IMR-90 (cell line): ENCODE data around the gene PLXNC1. TPM values are rescaled to one million over a fixed set of nuclear protein-coding genes. Genes with fewer than 3 reads are reported as not detected.

Experiments
- ATAC-seq: fragments of 200-7000 bp; cut with Tn5 transposase; 2 replicates; pipeline ENCODE4 v1.9.1; 2020; ENCODE audit warnings: low read depth, mild to moderate bottlenecking, moderate library complexity
- BruUV-seq: library from RNA; stranded (reverse); fragments of 400-500 nt; replicated peaks from 2 replicates; lab custom pipeline; 2021; lab: Mats Ljungman, UMichigan
- CTCF ChIA-PET: fragments of 300-600 bp; formaldehyde crosslinking; extraction: SDS; loops from one replicate; lab custom pipeline; 2021; ENCODE audit warnings: antibody characterized with exemption; lab: Yijun Ruan, JAX
- POLR2A ChIA-PET: fragments of 300-600 bp; sonication (Branson Sonifier 250); formaldehyde crosslinking; loops from one replicate; lab custom pipeline; 2022; ENCODE audit warnings: antibody characterized with exemption; ENCODE audit not compliant: unreplicated experiment; lab: Charles Lee
- DNase-seq: peaks from one replicate; pipeline ENCODE4 v3.0.0; 2013
- H2AFZ ChIP-seq: replicated peaks from 2 replicates; pipeline ENCODE3; 2013; ENCODE audit warnings: low read length, mild to moderate bottlenecking; ENCODE audit not compliant: poor library complexity
- H2AK5ac ChIP-seq: 2 replicates; pipeline ENCODE4 v1.6.1; 2013; ENCODE audit warnings: low read depth, low read length, inconsistent platforms
- H2AK9ac ChIP-seq: replicated peaks from 2 replicates; pipeline ENCODE3; 2013; ENCODE audit warnings: mild to moderate bottlenecking, low read depth, low read length, moderate library complexity; ENCODE audit not compliant: poor library complexity
- H2BK120ac ChIP-seq: 2 replicates; pipeline ENCODE4 v1.6.1; 2013; ENCODE audit warnings: low read depth, low read length, inconsistent platforms
- H2BK15ac ChIP-seq: 3 replicates; pipeline ENCODE4 v1.6.1; 2013; ENCODE audit warnings: low read depth, low read length, inconsistent platforms
- H2BK20ac ChIP-seq: 2 replicates; pipeline ENCODE4 v1.6.1; 2013; ENCODE audit warnings: low read depth, mild to moderate bottlenecking, inconsistent platforms, low read length, moderate library complexity
- H2BK5ac ChIP-seq: 2 replicates; pipeline ENCODE4 v1.6.1; 2013; ENCODE audit warnings: mild to moderate bottlenecking, low read depth, low read length, inconsistent platforms; ENCODE audit not compliant: poor library complexity, severe bottlenecking
- H3K14ac ChIP-seq: replicated peaks from 2 replicates; pipeline ENCODE4 v1.6.1; 2013; ENCODE audit warnings: low read depth, low read length, inconsistent platforms
- H3K18ac ChIP-seq: 2 replicates; pipeline ENCODE4 v1.6.1; 2013; ENCODE audit warnings: low read depth, low read length, control low read depth
- H3K23ac ChIP-seq: 2 replicates; pipeline ENCODE4 v1.6.1; 2013; ENCODE audit warnings: low read depth, low read length, inconsistent platforms
- H3K27ac ChIP-seq: 2 replicates; pipeline ENCODE4 v1.5.1; 2013; ENCODE audit warnings: mild to moderate bottlenecking, control low read depth, low read length; ENCODE audit not compliant: insufficient read depth
- H3K27me3 ChIP-seq: 2 replicates; pipeline ENCODE4 v1.6.1; 2013; ENCODE audit warnings: low read length; ENCODE audit not compliant: control insufficient read depth, insufficient read depth
- H3K36me3 ChIP-seq: 2 replicates; pipeline ENCODE4 v1.6.1; 2013; ENCODE audit warnings: low read length, mixed read lengths; ENCODE audit not compliant: control insufficient read depth, insufficient read depth
- H3K4ac ChIP-seq: 2 replicates; pipeline ENCODE4 v1.6.1; 2013; ENCODE audit warnings: low read depth, low read length, inconsistent platforms
- H3K4me1 ChIP-seq: 2 replicates; pipeline ENCODE4 v1.6.1; 2013; ENCODE audit warnings: low read length, mixed read lengths; ENCODE audit not compliant: control insufficient read depth, insufficient read depth
- H3K4me2 ChIP-seq: 2 replicates; pipeline ENCODE4 v1.6.1; 2013; ENCODE audit warnings: low read depth, mild to moderate bottlenecking, control low read depth, low read length, moderate library complexity
- H3K4me3 ChIP-seq: 2 replicates; pipeline ENCODE4 v1.5.1; 2013; ENCODE audit warnings: low read depth, mild to moderate bottlenecking, control low read depth, low read length, moderate library complexity; ENCODE audit not compliant: insufficient read depth
- H3K56ac ChIP-seq: 2 replicates; pipeline ENCODE4 v1.6.1; 2013; ENCODE audit warnings: low read length, inconsistent platforms; ENCODE audit not compliant: insufficient read depth; ENCODE audit errors: extremely low read depth
- H3K79me1 ChIP-seq, 2 experiments: 2 replicates each; pipeline ENCODE4 v1.6.1; 2013; ENCODE audit warnings: low read length in 2 of 2, inconsistent platforms in 1 of 2, low read depth in 1 of 2
- H3K9ac ChIP-seq: 2 replicates; pipeline ENCODE4 v1.6.1; 2013; ENCODE audit warnings: low read depth, low read length, control low read depth
- H3K9me1 ChIP-seq: 2 replicates; pipeline ENCODE4 v1.6.1; 2013; ENCODE audit warnings: low read length, inconsistent platforms; ENCODE audit not compliant: insufficient read depth
- H3K9me3 ChIP-seq: 2 replicates; pipeline ENCODE4 v1.6.1; 2013; ENCODE audit warnings: low read length; ENCODE audit not compliant: control insufficient read depth, insufficient read depth
- H4K20me1 ChIP-seq: 2 replicates; pipeline ENCODE4 v1.6.1; 2013; ENCODE audit warnings: low read length, inconsistent platforms; ENCODE audit not compliant: insufficient read depth
- H4K5ac ChIP-seq: 2 replicates; pipeline ENCODE4 v1.6.1; 2013; ENCODE audit warnings: mild to moderate bottlenecking, low read depth, low read length, control low read depth
- H4K8ac ChIP-seq, 2 experiments: 2 replicates each; pipeline ENCODE4 v1.6.1; 2013; ENCODE audit warnings: low read depth in 2 of 2, low read length in 2 of 2, control low read depth in 1 of 2, inconsistent platforms in 1 of 2
- H4K91ac ChIP-seq: 2 replicates; pipeline ENCODE4 v1.6.1; 2013; ENCODE audit warnings: low read depth, low read length, inconsistent platforms; ENCODE audit not compliant: insufficient read depth
- BHLHE40 ChIP-seq: fragments of 150-350 bp; IDR thresholded peaks from 2 replicates; pipeline ENCODE4 v1.6.1; 2016; ENCODE audit warnings: mild to moderate bottlenecking, low read depth, low read length
- CEBPB ChIP-seq: IDR thresholded peaks from 2 replicates; pipeline ENCODE4 v1.6.1; 2012; ENCODE audit warnings: low read depth, low read length, improper control_type of control experiment
- FOS ChIP-seq: fragments of 150-350 bp; IDR thresholded peaks from 2 replicates; pipeline ENCODE4 v1.6.1; 2016; ENCODE audit warnings: low read depth, low read length
- MAFK ChIP-seq: IDR thresholded peaks from 2 replicates; pipeline ENCODE4 v1.6.1; 2012; ENCODE audit warnings: low read depth, low read length, improper control_type of control experiment
- MXI1 ChIP-seq: IDR thresholded peaks from 2 replicates; pipeline ENCODE4 v1.6.1; 2012; ENCODE audit warnings: low read depth, mild to moderate bottlenecking, low read length, moderate library complexity, borderline replicate concordance
- RAD21 ChIP-seq: IDR thresholded peaks from 2 replicates; pipeline ENCODE4 v1.6.1; 2012; ENCODE audit warnings: low read length, improper control_type of control experiment
- WGBS, 2 experiments: methylation state at CpG; one replicate each; pipeline versions ENCODE4 v1.1.5 to v1.1.7; 2013; ENCODE audit warnings: missing lambda C conversion rate in 2 of 2; ENCODE audit not compliant: insufficient read length in 1 of 2; ENCODE audit errors: extremely low coverage in 2 of 2; 5-methylcytosine and 5-hydroxymethylcytosine counted together
- dilution Hi-C: fragments of 300-500 bp; cut with HindIII; formaldehyde crosslinking; loops from one replicate; pipeline ENCODE4 v1.14.3; 2018; ENCODE audit warnings: low sequenced_read_pairs; ENCODE audit not compliant: unreplicated experiment
- in situ Hi-C: fragments of 300-500 bp; cut with MboI; formaldehyde crosslinking; loops from 3 replicates; pipeline ENCODE4 v1.14.3; 2019; ENCODE audit warnings: low sequenced_read_pairs, inconsistent platforms, mixed read lengths
- intact Hi-C: fragments of 100-400 bp; cut with micrococcal nuclease; formaldehyde crosslinking; loops from 2 replicates; pipeline ENCODE4 v1.10.0; 2022
- polyA plus RNA-seq, 3 experiments: library from polyadenylated mRNA; depleted of rRNA; stranded (reverse); fragments of >200 nt; gene quantifications; 2 replicates each; pipeline ENCODE4 v1.2.3, GENCODE V29; 2012; ENCODE audit warnings: low replicate concordance in 1 of 3
- total RNA-seq: library from RNA; depleted of rRNA; stranded (reverse); fragments of >200 nt; gene quantifications from 2 replicates; pipeline ENCODE4 v1.2.3, GENCODE V29; 2012

PLXNC1 gene
- total and polyA plus RNA-seq, 2 of the 4 experiments (the other 2 are of a cell fraction): 1.0 to 1.6 TPM

DNA sequence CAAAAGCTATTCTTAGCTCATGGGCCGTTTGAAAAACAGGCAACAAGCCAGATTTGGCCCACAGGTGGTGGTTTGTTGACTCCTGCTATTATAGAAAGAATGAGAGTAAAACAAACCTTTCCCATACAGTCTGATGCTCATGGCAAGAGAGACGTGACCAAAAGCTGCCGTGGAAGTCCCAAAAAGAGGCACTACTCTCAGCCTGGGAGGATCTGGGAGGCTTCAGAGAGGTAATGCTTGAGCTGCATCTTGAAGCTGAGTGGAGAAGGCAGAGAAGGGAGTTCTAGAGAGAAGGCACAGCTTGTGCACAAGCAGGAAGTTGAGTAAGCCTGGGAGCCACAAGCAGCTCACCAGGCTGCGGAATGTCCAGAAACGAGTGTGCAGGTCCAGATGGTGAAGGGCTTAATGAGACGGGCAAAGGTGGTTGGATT lies 9.6 kb downstream of the PLXNC1 start:
- Histone ChIP-seq H3K9me1 (no peaks in the 10 kb centered on the region), H3K36me3 (no peaks in the 10 kb centered on the region), H3K9me3 (no peaks in the 10 kb centered on the region), H4K5ac (no peak overlapping the region), H3K23ac (no peak overlapping the region), H3K56ac (no peak overlapping the region), H3K9ac (no peak overlapping the region), H3K79me1 (no peaks in the 10 kb centered on the region), H3K14ac (no peak overlapping the region), H3K18ac (no peak overlapping the region), H2BK20ac (no peak overlapping the region), H3K27me3 (peaks cover 45% of the 10 kb centered on the region), H3K4ac (no peak overlapping the region), H2BK15ac (no peak overlapping the region), H3K4me1 (no peaks in the 10 kb centered on the region), H2AK9ac (no peak overlapping the region), H4K8ac (no peak overlapping the region), H4K20me1 (no peaks in the 10 kb centered on the region), H2BK120ac (no peak overlapping the region), H4K91ac (no peak overlapping the region), H2AFZ (no peak overlapping the region), H3K4me2 (no peak overlapping the region), H3K27ac (no peak overlapping the region), H2BK5ac (no peak overlapping the region), H2AK5ac (no peak overlapping the region), H3K4me3 (no peak overlapping the region)
- TF ChIP-seq CEBPB (no peak), BHLHE40 (no peak), RAD21 (no peak), MXI1 (no peak), MAFK (no peak), FOS (no peak)
- no peak for ATAC-seq
- DNase-seq: no peak
- in situ Hi-C loops: no loop called here
- dilution Hi-C loops: no loop called here
- POLR2A ChIA-PET: no interaction called here
- no TSS peak for BruUV-seq
- intact Hi-C loops: no loop called here
- WGBS, 2 experiments: 76% methylated on average over 2 of the region's 6 CpGs; no CpG with 5 or more reads in 1 of the 2 experiments
- CTCF ChIA-PET: no interaction called here
